Dendritic cell treated with granulocyte-macrophage colony-stimulating factor and Interleukin-4, amounts not matched to agents 40 ng/mL and 50 ng/mL, for 4 days (primary cell): Measurements from ENCODE around the gene EXOC1.
"Not testable (repeated sequence)": the region's sequence is repeated elsewhere in the genome, so short reads cannot be mapped to it uniquely, and the experiment has no call there.

Experiments used
- H3K27ac Mint-ChIP-seq: one replicate; pipeline ENCODE4 v1.8.0; 2022; ENCODE audit warnings: mild to moderate bottlenecking, mixed read lengths
- H3K27me3 Mint-ChIP-seq: one replicate; pipeline ENCODE4 v1.8.0; 2022; ENCODE audit warnings: mild to moderate bottlenecking, mixed read lengths
- H3K36me3 Mint-ChIP-seq: one replicate; pipeline ENCODE4 v1.8.0; 2022; ENCODE audit warnings: low read depth, mixed read lengths
- H3K4me1 Mint-ChIP-seq: one replicate; pipeline ENCODE4 v1.8.0; 2022; ENCODE audit warnings: low read depth, mixed read lengths
- H3K4me3 Mint-ChIP-seq: one replicate; pipeline ENCODE4 v1.8.0; 2022; ENCODE audit warnings: mild to moderate bottlenecking, moderate library complexity, mixed read lengths
- H3K9me3 Mint-ChIP-seq: one replicate; pipeline ENCODE4 v1.8.0; 2022; ENCODE audit warnings: mixed read lengths
- intact Hi-C: fragments of 100-400 bp; cut with micrococcal nuclease; formaldehyde crosslinking; loops from one replicate; pipeline ENCODE4 v1.15.0; 2022

EXOC1 gene

GRCh38 chr4:55834086-55834795 is 19.2 kb upstream of the EXOC1 start:
- no peak overlapping the region for H3K27ac Mint-ChIP-seq
- no peaks in the 10 kb centered on the region for H3K9me3 Mint-ChIP-seq
- no peaks in the 10 kb centered on the region for H3K36me3 Mint-ChIP-seq
- H3K27me3 Mint-ChIP-seq: peaks cover 3% of the 10 kb centered on the region
- H3K4me1 Mint-ChIP-seq: no peaks in the 10 kb centered on the region
- intact Hi-C loops: no loop called here
- H3K4me3 Mint-ChIP-seq: no peak overlapping the region

- no peaks in the 10 kb centered on the region for H3K36me3 Mint-ChIP-seq
- no peak overlapping the region for H3K4me3 Mint-ChIP-seq
- intact Hi-C loops: no loop called here
Observed at GRCh38 chr4:55837903-55838302, 15.5 kb upstream of the EXOC1 start.

GRCh38 chr4:55838356-55838755 is 15.1 kb upstream of the EXOC1 start:
- intact Hi-C loops: no loop called here
- Mint-ChIP-seq H3K4me3 (no peak overlapping the region), H3K4me1 (no peaks in the 10 kb centered on the region), H3K27ac (no peak overlapping the region), H3K36me3 (no peaks in the 10 kb centered on the region), H3K9me3 (no peaks in the 10 kb centered on the region), H3K27me3 (peaks cover 2% of the 10 kb centered on the region)

More at GRCh38 chr4:55837903-55838302, 15.5 kb upstream of the EXOC1 start:
- no peaks in the 10 kb centered on the region for H3K9me3 Mint-ChIP-seq
- peaks cover 1% of the 10 kb centered on the region for H3K27me3 Mint-ChIP-seq
- H3K4me1 Mint-ChIP-seq: no peaks in the 10 kb centered on the region
- H3K27ac Mint-ChIP-seq: no peak overlapping the region

GRCh38 chr4:55838952-55839351 is 14.5 kb upstream of the EXOC1 start:
- H3K36me3 Mint-ChIP-seq: no peaks in the 10 kb centered on the region
- intact Hi-C loops: no loop called here
- peaks cover 2% of the 10 kb centered on the region for H3K27me3 Mint-ChIP-seq
- no peak overlapping the region for H3K4me3 Mint-ChIP-seq
- H3K9me3 Mint-ChIP-seq: no peaks in the 10 kb centered on the region
- no peaks in the 10 kb centered on the region for H3K4me1 Mint-ChIP-seq
- H3K27ac Mint-ChIP-seq: no peak overlapping the region

- H3K4me1 Mint-ChIP-seq: no peaks in the 10 kb centered on the region
- peaks cover 2% of the 10 kb centered on the region for H3K27me3 Mint-ChIP-seq
- intact Hi-C loops: no loop called here
- H3K4me3 Mint-ChIP-seq: no peak overlapping the region
- no peak overlapping the region for H3K27ac Mint-ChIP-seq
- H3K36me3 Mint-ChIP-seq: no peaks in the 10 kb centered on the region
- H3K9me3 Mint-ChIP-seq: no peaks in the 10 kb centered on the region
Observed at GRCh38 chr4:55840956-55841355, 12.5 kb upstream of the EXOC1 start.

- H3K4me1 Mint-ChIP-seq, intact Hi-C loops, H3K4me3 Mint-ChIP-seq, H3K27ac Mint-ChIP-seq, H3K36me3 Mint-ChIP-seq, H3K27me3 Mint-ChIP-seq, H3K9me3 Mint-ChIP-seq: not testable (repeated sequence)
Observed at GRCh38 chr4:55841373-55842239, 11.8 kb upstream of the EXOC1 start.

- H3K27ac Mint-ChIP-seq, H3K4me3 Mint-ChIP-seq, H3K27me3 Mint-ChIP-seq, intact Hi-C loops, H3K36me3 Mint-ChIP-seq, H3K9me3 Mint-ChIP-seq, H3K4me1 Mint-ChIP-seq: not testable (repeated sequence)
Observed at GRCh38 chr4:55842312-55842711, 11.1 kb upstream of the EXOC1 start.

- Mint-ChIP-seq H3K4me3 (no peak overlapping the region), H3K9me3 (no peaks in the 10 kb centered on the region), H3K4me1 (no peaks in the 10 kb centered on the region), H3K27ac (no peak overlapping the region), H3K27me3 (peaks cover 11% of the 10 kb centered on the region), H3K36me3 (peaks cover 9% of the 10 kb centered on the region)
- intact Hi-C loops: loop anchor here (5.0 kb wide), 2 partner anchors 302 to 1128 kb away; partner anchors contain the start of genes CLOCK, NOA1 and POLR2B
Observed at GRCh38 chr4:55849724-55850123, 3.7 kb upstream of the EXOC1 start.

- Mint-ChIP-seq H3K4me3 (no peak overlapping the region), H3K9me3 (no peaks in the 10 kb centered on the region), H3K27ac (no peak overlapping the region), H3K4me1 (no peaks in the 10 kb centered on the region), H3K27me3 (peaks cover 11% of the 10 kb centered on the region), H3K36me3 (peaks cover 9% of the 10 kb centered on the region)
- intact Hi-C loops: loop anchor here (2.0 to 5.0 kb wide), 4 partner anchors 97 to 1125 kb away; partner anchors contain the start of genes CEP135, CLOCK, NOA1 and POLR2B
Observed at GRCh38 chr4:55851885-55852284, 1.6 kb upstream of the EXOC1 start.

GRCh38 chr4:55854129-55854528 is 681 bp downstream of the EXOC1 start:
- intact Hi-C loops: loop anchor here (5.0 kb wide), 2 partner anchors 307 to 1123 kb away; partner anchors contain the start of genes CLOCK, NOA1 and POLR2B
- Mint-ChIP-seq H3K27me3 (peaks cover 8% of the 10 kb centered on the region), H3K36me3 (peaks cover 16% of the 10 kb centered on the region), H3K4me1 (no peaks in the 10 kb centered on the region), H3K4me3 (no peak overlapping the region), H3K27ac (peak overlapping the region; percentile 94), H3K9me3 (no peaks in the 10 kb centered on the region)

- Mint-ChIP-seq H3K9me3 (no peaks in the 10 kb centered on the region), H3K4me1 (no peaks in the 10 kb centered on the region), H3K27ac (no peak overlapping the region), H3K27me3 (no peaks in the 10 kb centered on the region), H3K4me3 (no peak overlapping the region), H3K36me3 (peaks cover 50% of the 10 kb centered on the region)
- intact Hi-C loops: no loop called here
Observed at GRCh38 chr4:55857586-55857985, 4.1 kb downstream of the EXOC1 start.

GRCh38 chr4:55859711-55860110 is 6.3 kb downstream of the EXOC1 start:
- H3K9me3 Mint-ChIP-seq: no peaks in the 10 kb centered on the region
- no peak overlapping the region for H3K4me3 Mint-ChIP-seq
- intact Hi-C loops: no loop called here
- H3K27me3 Mint-ChIP-seq: no peaks in the 10 kb centered on the region
- H3K27ac Mint-ChIP-seq: no peak overlapping the region
- peaks cover 50% of the 10 kb centered on the region for H3K36me3 Mint-ChIP-seq
- no peaks in the 10 kb centered on the region for H3K4me1 Mint-ChIP-seq

- peaks cover 68% of the 10 kb centered on the region for H3K36me3 Mint-ChIP-seq
Observed at GRCh38 chr4:55864577-55865223, 11.3 kb downstream of the EXOC1 start.

More at GRCh38 chr4:55864577-55865223, 11.3 kb downstream of the EXOC1 start:
- no peaks in the 10 kb centered on the region for H3K27me3 Mint-ChIP-seq
- peaks cover 17% of the 10 kb centered on the region for H3K4me1 Mint-ChIP-seq
- no peak overlapping the region for H3K4me3 Mint-ChIP-seq
- intact Hi-C loops: loop anchor here (5.0 kb wide), 2 partner anchors 432 to 457 kb away; no protein-coding TSS in a partner anchor
- H3K9me3 Mint-ChIP-seq: no peaks in the 10 kb centered on the region
- H3K27ac Mint-ChIP-seq: no peak overlapping the region
